Smooth muscle cell of the brain vasculature (primary cell): ENCODE results near the gene CFB.
"Not testable (repeated sequence)": the region's sequence is repeated elsewhere in the genome, so short reads cannot be mapped to it uniquely, and the experiment has no call there.

Experiments
- DNase-seq: peaks from one replicate; pipeline ENCODE4 v3.0.0-alpha.2; 2012; ENCODE audit warnings: low read depth, low spot score

CFB gene

GRCh38 chr6:31911826-31912585 is 33.9 kb upstream of the CFB start:
- DNase-seq = no peak

GRCh38 chr6:31915351-31915750 is 30.5 kb upstream of the CFB start:
- no peak for DNase-seq

DNA sequence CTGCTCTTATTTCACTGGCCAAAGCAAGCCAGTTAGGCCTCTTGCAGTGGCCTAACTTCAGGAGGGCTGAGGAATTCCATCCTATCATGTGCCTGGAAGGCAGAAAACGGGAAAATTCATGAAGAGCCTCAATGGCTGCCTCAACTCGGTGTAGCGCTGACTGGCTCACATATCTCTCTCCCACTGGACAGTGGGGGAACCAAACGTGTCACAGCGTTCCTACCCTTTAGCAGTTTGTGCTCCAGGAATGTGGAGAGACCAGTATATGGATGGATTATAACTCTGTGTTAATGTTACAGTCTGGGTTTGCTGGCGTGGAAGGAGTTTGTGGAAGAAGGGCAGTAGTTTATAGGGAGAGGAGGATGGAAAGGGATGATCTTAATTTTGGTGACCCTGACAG is 30.1 kb upstream of the CFB start:
- DNase-seq = no peak

- no peak for DNase-seq
Measured at GRCh38 chr6:31918069-31918720, 27.7 kb upstream of the CFB start.

DNA sequence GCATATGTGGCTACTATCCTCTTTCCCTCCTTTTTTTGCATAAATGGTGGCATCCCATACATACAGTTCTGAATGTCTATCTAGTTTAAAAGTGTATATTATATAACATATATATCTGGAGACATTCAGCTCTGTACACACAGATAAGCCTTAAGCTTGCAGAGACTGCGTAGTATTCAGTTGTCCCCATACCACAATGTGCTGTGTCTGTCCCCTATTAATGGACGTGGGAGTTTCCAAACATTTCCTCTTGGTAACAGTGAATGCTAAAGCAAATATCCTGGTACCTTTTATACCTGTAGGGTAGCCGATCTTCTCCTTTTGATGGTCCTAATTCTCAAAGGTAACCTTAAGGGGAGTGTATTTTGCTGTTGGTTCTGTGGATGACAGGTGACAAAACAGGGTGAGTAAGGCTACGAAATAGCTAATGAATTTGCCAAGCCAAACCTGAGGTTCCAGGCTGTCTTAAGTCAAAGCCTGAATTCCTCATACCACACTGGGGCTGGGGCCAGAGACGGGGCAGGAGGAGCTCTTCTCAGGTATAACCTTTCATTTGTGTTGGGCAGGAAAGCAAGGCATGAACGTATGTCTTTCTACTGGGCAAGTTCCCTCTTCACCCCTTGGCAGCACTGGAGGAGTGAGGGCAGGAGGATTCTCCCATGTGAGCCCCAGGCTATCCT is 26.1 kb upstream of the CFB start:
- DNase-seq = no peak

- no peak for DNase-seq
Measured at GRCh38 chr6:31920811-31921210, 25.1 kb upstream of the CFB start.

DNA sequence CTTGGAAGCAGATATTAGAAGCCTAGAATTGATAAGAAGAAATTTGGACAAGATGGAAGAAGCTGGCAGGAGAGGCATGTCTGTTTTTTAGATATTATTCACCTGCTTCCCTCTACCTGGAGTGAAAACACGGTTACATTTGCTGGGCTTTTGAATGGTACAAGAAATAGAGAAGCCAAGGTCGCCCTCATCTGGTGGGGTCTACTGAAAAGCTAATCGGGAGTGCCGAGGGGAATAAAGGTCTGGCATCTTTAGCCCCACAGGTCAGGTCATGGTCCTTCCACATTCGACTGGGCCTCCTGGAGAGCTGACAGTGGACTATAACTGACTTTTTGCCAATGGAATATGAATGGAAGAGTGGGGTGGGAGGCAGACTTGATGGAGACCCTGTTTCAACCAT is 23.0 kb upstream of the CFB start:
- no peak for DNase-seq

- no peak for DNase-seq
Measured at GRCh38 chr6:31927242-31927862, 18.5 kb upstream of the CFB start, which contains the start of gene C2. Gene C2, plus strand, starts transcription at chr6:31927717. Its CDS starts 36 bp downstream, at chr6:31927753.

DNA sequence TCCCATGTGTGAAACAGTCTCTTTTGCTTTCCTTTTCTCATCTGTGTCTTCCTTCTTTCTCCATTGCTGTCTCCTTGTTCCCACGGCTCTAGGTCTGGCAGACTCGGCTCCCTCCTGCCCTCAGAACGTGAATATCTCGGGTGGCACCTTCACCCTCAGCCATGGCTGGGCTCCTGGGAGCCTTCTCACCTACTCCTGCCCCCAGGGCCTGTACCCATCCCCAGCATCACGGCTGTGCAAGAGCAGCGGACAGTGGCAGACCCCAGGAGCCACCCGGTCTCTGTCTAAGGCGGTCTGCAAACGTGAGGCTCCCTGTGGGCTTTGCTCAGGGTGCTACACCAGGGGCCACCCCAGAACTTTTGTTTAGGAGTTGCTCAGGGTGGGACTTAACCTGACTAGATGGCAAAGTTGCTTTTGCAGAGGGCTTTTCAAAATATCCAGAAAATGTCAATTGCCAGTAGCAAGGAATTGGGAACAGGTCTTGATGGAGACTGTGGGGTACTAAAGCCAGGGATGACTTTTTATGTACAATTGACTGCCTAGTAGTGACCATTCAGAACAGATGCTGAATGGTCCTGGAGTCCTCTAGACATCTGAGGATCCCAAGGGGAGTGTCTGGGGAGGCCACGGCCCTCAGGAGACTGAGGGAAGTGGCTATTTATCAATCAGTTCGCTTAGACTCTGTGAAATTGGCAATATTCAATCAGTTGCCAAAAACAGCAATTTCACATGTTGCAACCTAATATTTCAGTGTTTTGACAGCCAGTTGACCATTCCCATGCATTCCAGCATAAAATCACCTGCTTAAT is 17.8 kb upstream of the CFB start:
- no peak for DNase-seq

DNA sequence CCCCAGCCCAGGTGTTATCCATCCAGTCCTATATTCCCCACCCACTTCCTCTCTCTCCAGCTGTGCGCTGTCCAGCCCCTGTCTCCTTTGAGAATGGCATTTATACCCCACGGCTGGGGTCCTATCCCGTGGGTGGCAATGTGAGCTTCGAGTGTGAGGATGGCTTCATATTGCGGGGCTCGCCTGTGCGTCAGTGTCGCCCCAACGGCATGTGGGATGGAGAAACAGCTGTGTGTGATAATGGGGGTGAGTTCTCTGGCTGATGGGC is 17.3 kb upstream of the CFB start:
- DNase-seq = no peak

DNA sequence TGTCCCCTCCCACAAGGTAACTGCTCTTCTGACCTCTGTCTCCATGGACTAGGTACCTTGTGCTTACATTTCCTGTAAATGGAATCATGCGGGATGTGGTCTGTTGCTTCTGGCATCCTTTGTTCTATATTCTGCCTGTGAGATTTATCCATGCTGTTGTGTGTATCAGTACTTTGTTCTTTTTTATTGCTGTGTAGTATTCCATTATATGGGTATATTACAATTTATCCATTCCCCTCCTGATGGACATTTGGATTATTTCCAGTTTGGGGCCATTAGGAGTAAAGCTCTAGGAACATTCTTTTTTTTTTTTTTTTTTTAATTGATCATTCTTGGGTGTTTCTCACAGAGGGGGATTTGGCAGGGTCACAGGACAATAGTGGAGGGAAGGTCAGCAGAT is 14.9 kb upstream of the CFB start:
- no peak for DNase-seq

GRCh38 chr6:31932137-31932536 is 13.8 kb upstream of the CFB start:
- not testable (repeated sequence) for DNase-seq

- no peak for DNase-seq
Measured at GRCh38 chr6:31933537-31933936, 12.4 kb upstream of the CFB start.

DNA sequence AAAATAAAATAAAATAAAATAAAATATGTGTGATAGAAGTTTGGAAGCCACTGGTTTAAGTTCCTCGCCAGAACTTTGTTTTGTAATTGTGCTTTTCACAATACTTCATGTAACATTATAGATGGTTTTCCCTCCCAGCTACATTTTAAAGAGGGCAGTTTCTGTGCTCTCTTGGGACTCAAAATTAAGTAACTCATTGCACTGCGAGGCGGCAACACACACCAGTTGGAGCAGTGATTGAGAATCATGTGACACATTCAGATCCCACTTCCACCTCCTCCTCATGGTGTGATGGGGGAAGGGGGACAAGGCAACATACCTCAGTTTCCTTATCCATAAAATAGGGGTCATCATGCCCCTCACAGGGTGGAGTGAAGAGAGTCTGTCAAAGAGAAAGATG is 10.9 kb upstream of the CFB start:
- DNase-seq = no peak

DNA sequence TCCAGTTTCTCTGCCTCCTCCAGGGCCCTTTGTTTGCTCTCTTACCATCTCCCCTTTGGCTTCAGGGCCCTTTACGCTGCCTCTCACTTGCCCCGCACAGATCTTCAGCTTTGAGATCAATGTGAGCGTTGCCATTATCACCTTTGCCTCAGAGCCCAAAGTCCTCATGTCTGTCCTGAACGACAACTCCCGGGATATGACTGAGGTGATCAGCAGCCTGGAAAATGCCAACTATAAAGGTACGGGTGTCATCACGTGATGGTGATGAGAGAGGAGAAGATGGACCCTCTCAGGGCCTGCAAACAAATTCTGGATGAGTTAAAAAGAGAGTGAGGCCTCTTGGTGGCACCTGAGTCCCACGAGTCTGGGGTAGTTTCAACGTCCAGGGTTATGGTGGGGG is 10.1 kb upstream of the CFB start:
- no peak for DNase-seq

DNA sequence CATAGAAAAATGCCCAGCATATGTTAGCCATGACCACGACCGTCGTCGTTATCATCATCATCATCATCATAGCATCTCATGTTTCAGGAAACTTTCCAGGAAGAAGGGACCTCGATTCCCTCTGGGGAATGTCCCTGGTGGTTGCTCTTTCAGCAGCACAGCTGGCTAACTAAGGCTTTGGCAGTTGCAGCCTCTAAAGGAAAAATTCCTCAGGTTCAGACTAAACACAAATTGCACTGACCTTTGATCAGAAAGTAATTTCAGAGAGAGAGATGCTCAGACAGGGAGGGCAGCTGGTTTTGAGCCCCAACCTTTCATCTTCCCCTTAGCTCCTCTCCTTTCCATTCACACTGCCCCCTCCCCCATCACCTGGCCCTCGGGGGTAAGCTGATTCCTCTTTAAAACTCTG is 5.6 kb upstream of the CFB start:
- no peak for DNase-seq

DNA sequence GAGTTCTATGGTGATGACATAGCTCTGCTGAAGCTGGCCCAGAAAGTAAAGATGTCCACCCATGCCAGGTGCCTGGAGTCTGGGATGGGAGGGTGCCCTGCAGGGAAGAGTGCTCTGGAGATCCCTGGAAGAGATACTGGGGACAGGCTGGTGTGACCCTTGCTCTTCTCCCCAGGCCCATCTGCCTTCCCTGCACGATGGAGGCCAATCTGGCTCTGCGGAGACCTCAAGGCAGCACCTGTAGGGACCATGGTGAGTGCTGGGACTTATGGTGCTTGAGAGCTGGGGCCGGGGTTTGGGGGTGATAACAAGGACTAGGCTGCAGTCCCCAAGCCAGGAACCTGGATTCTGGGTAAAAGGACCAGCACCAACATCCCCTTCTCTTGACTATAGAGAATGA is 2.2 kb upstream of the CFB start:
- DNase-seq = no peak

DNA sequence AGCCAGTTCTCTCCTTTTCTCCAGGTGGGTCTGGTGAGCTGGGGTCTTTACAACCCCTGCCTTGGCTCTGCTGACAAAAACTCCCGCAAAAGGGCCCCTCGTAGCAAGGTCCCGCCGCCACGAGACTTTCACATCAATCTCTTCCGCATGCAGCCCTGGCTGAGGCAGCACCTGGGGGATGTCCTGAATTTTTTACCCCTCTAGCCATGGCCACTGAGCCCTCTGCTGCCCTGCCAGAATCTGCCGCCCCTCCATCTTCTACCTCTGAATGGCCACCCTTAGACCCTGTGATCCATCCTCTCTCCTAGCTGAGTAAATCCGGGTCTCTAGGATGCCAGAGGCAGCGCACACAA is 765 bp upstream of the CFB start:
- DNase-seq = no peak

GRCh38 chr6:31946370-31946885 is 533 bp downstream of the CFB start:
- no peak for DNase-seq

DNA sequence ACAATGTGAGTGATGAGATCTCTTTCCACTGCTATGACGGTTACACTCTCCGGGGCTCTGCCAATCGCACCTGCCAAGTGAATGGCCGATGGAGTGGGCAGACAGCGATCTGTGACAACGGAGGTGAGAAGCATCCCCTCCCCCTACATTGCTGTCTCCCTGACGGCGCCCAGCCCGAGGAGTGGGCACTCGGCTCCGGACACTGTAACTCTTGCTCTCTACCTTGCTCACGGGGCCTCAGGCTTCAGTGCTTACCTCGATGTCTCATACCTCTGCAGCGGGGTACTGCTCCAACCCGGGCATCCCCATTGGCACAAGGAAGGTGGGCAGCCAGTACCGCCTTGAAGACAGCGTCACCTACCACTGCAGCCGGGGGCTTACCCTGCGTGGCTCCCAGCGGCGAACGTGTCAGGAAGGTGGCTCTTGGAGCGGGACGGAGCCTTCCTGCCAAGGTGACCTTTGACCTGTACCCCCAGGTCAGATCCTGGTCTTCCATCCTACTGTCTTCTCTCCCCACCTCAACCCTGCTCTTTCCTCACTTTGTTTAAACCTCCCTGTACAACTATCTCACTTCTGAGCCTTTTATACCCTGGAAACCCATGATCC is 1.3 kb downstream of the CFB start:
- DNase-seq = no peak

DNA sequence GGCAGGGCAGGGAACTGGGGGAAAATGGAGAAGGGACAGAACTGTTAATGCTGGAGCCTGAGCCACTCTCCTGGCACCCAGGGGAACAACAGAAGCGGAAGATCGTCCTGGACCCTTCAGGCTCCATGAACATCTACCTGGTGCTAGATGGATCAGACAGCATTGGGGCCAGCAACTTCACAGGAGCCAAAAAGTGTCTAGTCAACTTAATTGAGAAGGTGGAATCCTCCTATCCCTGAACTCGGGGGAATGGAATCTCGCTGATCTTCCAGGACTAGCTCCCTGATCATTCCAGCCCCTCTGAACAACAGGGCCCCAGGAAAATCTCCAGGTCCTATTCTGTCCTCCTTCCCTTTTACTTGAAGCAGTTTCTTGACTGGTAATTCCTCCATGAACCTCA is 2.0 kb downstream of the CFB start:
- no peak for DNase-seq
